ENCODE measurements around the gene ATP8B1.

The ATP8B1 gene

GRCh38 chr18:57791192-57791591, 11.9 kb downstream of the ATP8B1 start:
- DNase-seq: no peak

- no peak for DNase-seq
Measured at GRCh38 chr18:57790316-57790715, 12.8 kb downstream of the ATP8B1 start.

- DNase-seq: no peak
Measured at GRCh38 chr18:57789759-57790158, 13.4 kb downstream of the ATP8B1 start.

- no peak for DNase-seq
Measured at GRCh38 chr18:57789090-57789489, 14.0 kb downstream of the ATP8B1 start.

- no peak for DNase-seq
Measured at GRCh38 chr18:57787068-57787685, 15.9 kb downstream of the ATP8B1 start.

GRCh38 chr18:57785751-57786437, 17.2 kb downstream of the ATP8B1 start:
- DNase-seq: no peak

GRCh38 chr18:57784801-57785114, 18.4 kb downstream of the ATP8B1 start:
- DNase-seq: no peak

- DNase-seq: no peak
Measured at GRCh38 chr18:57784034-57784800, 18.9 kb downstream of the ATP8B1 start.

- DNase-seq: no peak
Measured at GRCh38 chr18:57782049-57782448, 21.1 kb downstream of the ATP8B1 start.

- no peak for DNase-seq
Measured at GRCh38 chr18:57780706-57781347, 22.3 kb downstream of the ATP8B1 start.

- DNase-seq: no peak
Measured at GRCh38 chr18:57780318-57780705, 22.8 kb downstream of the ATP8B1 start.

GRCh38 chr18:57776767-57777166, 26.3 kb downstream of the ATP8B1 start:
- DNase-seq: no peak

GRCh38 chr18:57776354-57776753, 26.8 kb downstream of the ATP8B1 start:
- DNase-seq: no peak

GRCh38 chr18:57775937-57776336, 27.2 kb downstream of the ATP8B1 start:
- DNase-seq: no peak

- DNase-seq: no peak
Measured at GRCh38 chr18:57772387-57772799, 30.7 kb downstream of the ATP8B1 start.

- no peak for DNase-seq
Measured at GRCh38 chr18:57771626-57772025, 31.5 kb downstream of the ATP8B1 start.

- DNase-seq: no peak
Measured at GRCh38 chr18:57771193-57771592, 31.9 kb downstream of the ATP8B1 start.

GRCh38 chr18:57768537-57769326, 34.4 kb downstream of the ATP8B1 start:
- DNase-seq: no peak

- DNase-seq: no peak
Measured at GRCh38 chr18:57767259-57768050, 35.7 kb downstream of the ATP8B1 start.

GRCh38 chr18:57764995-57765394, 38.1 kb downstream of the ATP8B1 start:
- no peak for DNase-seq

- DNase-seq: no peak
Measured at GRCh38 chr18:57764087-57764486, 39.0 kb downstream of the ATP8B1 start.

GRCh38 chr18:57762686-57763085, 40.4 kb downstream of the ATP8B1 start:
- no peak for DNase-seq

Data from CD4-positive, alpha-beta T cell treated with Interleukin-21 for 1 hour (primary cell).